GM06990 (cell line): Measurements from ENCODE around the gene SEZ6L.
A peak's percentile ranks its signal among the peaks of the same experiment; 100 is the strongest.

ENCODE experiments used
- DNase-seq: peaks from one replicate; pipeline ENCODE4 v3.0.0-alpha.2; 2011; ENCODE audit not compliant: insufficient read length; ENCODE audit errors: extremely low read depth
- H3K27me3 ChIP-seq: replicated peaks from 2 replicates; pipeline ENCODE4 v1.6.0; 2011; ENCODE audit warnings: low read length; ENCODE audit not compliant: control insufficient read depth, insufficient read depth
- H3K36me3 ChIP-seq: 2 replicates; pipeline ENCODE4 v1.5.1; 2011; ENCODE audit warnings: low read length; ENCODE audit not compliant: control insufficient read depth, insufficient read depth
- H3K4me3 ChIP-seq: replicated peaks from 2 replicates; pipeline ENCODE4 v1.5.1; 2011; ENCODE audit warnings: low read depth, mild to moderate bottlenecking, control low read depth, low read length
- CTCF ChIP-seq: IDR thresholded peaks from 2 replicates; pipeline ENCODE4 v1.5.1; 2011; ENCODE audit warnings: low read length, control low read depth, mild to moderate bottlenecking, inconsistent platforms; ENCODE audit not compliant: insufficient read depth, poor library complexity, severe bottlenecking

Gene SEZ6L

GRCh38 chr22:26417406-26417805 lies 248.1 kb downstream of the SEZ6L start:
- H3K4me3 ChIP-seq: no peak overlapping the region
- H3K27me3 ChIP-seq: no peaks in the 10 kb centered on the region; the same call in none of the 2 replicates
- no peak for TF ChIP-seq CTCF
- H3K36me3 ChIP-seq: no peaks in the 10 kb centered on the region
- DNase-seq: no peak

DNA sequence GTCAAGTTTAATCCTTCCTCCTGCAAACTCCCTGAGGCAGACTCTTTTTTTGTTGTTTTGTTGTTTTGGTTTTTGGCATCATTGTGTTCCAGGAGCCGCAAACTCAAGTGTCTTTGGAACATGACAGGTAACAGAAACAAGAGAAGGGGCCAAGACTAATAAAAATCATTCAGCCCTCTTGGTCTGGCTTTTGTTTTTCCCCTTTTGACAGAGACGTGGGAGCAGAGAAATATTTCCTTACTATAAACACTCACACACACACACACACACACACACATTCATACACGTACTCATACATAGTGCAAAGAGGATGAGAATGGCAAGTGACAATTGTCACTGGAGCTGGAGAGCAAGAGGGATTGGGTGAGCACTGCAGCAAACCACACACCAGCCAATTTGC lies 249.4 kb downstream of the SEZ6L start:
- Histone ChIP-seq H3K4me3 (no peak overlapping the region), H3K36me3 (no peaks in the 10 kb centered on the region), H3K27me3 (no peaks in the 10 kb centered on the region; the same call in none of the 2 replicates)
- no peak for DNase-seq
- no peak for TF ChIP-seq CTCF

DNA sequence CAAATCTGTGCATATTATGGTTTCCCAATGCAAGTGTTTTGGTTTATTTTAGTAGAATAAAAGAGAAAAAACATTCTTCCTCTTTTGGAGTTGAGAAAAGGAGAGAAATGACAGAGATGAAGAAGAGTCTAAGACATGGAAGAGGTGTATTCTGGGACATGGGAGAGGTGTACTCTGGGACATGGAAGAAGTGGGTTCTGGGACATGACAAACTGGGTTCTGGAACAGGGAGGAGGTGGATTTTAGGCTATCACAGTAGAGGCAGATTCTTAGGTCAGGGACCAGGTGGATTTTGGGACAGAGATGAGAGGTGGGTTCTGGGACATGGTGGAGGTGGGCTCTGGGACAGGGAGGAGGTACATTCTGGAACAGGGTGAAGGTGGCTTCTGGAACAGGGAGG lies 257.7 kb downstream of the SEZ6L start:
- Histone ChIP-seq H3K27me3 (no peaks in the 10 kb centered on the region; the same call in 1 of the 2 replicates), H3K36me3 (no peaks in the 10 kb centered on the region), H3K4me3 (no peak overlapping the region)
- TF ChIP-seq CTCF: no peak
- DNase-seq: no peak

DNA sequence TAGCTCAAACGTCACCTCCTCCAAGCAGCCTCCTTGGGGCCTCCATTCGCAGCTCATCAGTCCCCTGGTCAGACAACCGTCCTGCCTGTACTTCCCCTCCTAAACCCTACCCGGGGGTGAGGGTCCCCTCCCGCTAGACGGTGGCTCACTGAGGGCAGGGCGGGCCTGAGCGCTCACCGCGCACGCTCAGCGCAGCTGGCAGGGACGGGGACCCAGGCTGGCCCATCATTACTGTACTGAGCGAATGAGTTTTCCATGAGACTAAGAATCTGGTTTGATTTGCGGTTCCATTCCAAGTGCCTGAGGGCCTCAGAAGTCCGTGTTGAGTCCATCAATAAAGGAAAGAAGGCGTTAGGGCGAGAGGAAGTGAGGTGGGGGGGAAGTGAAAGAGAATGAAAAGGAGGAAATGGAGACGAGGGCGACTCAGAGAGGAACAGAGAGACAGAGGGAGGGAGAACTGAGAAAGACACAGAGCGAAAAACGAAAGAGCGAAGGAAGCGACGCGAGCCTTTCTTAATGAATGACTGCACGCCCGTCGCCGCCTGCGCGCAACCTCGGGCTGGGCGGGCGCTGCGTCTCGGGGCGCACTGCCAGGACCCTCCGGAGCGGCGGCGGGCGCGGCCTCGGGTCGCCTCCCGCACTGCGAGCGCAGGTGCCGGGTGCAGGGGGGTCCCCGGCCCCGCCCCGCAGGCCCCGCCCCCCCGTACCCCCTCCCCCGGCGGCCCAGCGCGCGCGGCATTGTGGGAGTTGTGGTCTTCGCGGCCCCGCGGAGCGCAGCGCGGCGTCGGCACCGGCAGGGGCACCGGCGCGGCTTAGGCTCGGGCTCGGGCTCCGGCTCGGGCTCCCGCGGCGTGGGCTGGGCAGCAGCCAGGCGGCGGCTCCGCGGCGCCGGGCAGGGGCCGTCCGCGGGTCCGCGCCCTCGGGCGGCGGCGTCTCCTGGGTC lies 259.5 kb downstream of the SEZ6L start, which contains the start of gene ASPHD2:
TSS of gene ASPHD2 (plus strand) at position 746 of the 943 bp plus-strand sequence. CDS start 4,356 bp downstream, outside the sequence.
- Histone ChIP-seq H3K36me3 (peaks cover 3% of the 10 kb centered on the region), H3K4me3 (peak within 1 kb of the TSS; percentile 84), H3K27me3 (no peaks in the 10 kb centered on the region; the same call in 1 of the 2 replicates)
- DNase-seq: peak; percentile 93
- TF ChIP-seq CTCF: no peak

DNA sequence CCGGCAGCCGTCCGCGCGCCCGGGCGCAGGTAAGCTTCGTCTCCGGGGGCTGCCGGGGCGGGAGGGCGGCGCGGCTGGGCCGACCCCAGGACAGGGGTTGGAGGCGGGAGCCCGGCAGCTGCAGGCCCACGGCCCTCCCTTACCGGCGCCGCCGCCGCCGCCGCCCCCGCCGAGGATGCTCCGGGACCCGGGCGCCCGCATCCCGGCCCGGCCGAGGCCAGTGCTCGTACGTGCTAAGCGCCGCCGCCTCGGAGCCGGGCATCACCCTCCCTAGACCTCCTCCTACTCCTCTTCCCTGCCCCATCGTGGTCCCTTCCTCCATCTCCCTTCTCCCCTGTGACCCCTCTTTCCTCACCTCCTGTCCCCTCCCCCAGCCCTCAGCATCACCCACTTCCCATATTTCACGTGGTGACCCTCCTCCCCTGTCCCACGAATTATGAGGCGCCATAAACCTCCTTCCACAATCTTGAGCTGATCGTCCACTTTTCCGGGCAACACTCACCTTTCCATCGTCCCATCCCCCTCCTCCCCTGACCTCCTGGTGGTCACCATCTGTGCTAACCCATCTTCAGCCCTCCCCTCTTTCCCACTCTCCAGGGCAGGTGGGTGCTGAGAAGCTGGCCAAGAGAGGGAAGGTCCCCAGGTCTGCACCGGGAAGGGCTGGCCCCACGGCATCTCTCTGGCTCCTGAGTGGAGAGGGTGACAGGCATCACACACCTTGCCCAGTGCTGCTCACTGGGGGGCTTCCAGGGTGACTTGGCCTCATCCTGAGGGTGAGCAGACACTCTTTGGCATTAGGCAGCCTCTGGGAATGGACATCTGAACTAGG lies 260.4 kb downstream of the SEZ6L start:
- TF ChIP-seq CTCF: no peak
- Histone ChIP-seq H3K36me3 (peaks cover 11% of the 10 kb centered on the region), H3K27me3 (no peaks in the 10 kb centered on the region; the same call in 1 of the 2 replicates), H3K4me3 (peak overlapping the region; percentile 84)
- no peak for DNase-seq
